Natural killer cell (primary cell): ENCODE measurements around the gene SLC41A3. TPM values are rescaled to one million over a fixed set of nuclear protein-coding genes. Genes with fewer than 3 reads are reported as not detected.
A peak's percentile ranks its signal among the peaks of the same experiment; 100 is the strongest.

ENCODE experiments used
- ATAC-seq, 3 donors: fragments of 150-1000 bp in 2 of 3; fragments of 200-7000 bp in 1 of 3; cut with Tn5 transposase; 1 replicate in 1 of 3; 2 replicates in 2 of 3; pipeline ENCODE4 v1.10.0; 2021; ENCODE audit warnings: mild to moderate bottlenecking in 2 of 3, moderate library complexity in 2 of 3
- DNase-seq, 2 donors: peaks; one replicate each; pipeline versions ENCODE4 v3.0.0 to v3.0.0-alpha.2; 2013 to 2021; ENCODE audit warnings: mixed read lengths in 1 of 2
- H3K27ac ChIP-seq: one replicate; pipeline ENCODE4 v1.5.1; 2013; ENCODE audit warnings: mild to moderate bottlenecking, low read length
- H3K27me3 ChIP-seq: one replicate; pipeline ENCODE4 v1.6.1; 2013; ENCODE audit warnings: low read length; ENCODE audit not compliant: control insufficient read depth, insufficient read depth
- H3K36me3 ChIP-seq: one replicate; pipeline ENCODE4 v1.6.1; 2013; ENCODE audit warnings: low read length; ENCODE audit not compliant: control insufficient read depth, insufficient read depth
- H3K4me1 ChIP-seq: one replicate; pipeline ENCODE4 v1.6.1; 2013; ENCODE audit warnings: low read length; ENCODE audit not compliant: control insufficient read depth, insufficient read depth
- H3K4me3 ChIP-seq: one replicate; pipeline ENCODE4 v1.5.1; 2013; ENCODE audit warnings: low read length
- H3K9me3 ChIP-seq: one replicate; pipeline ENCODE4 v1.6.1; 2013; ENCODE audit warnings: low read length; ENCODE audit not compliant: control insufficient read depth, insufficient read depth
- H3K27ac Mint-ChIP-seq, 2 donors: one replicate each; pipeline ENCODE4 v1.8.0; 2022; ENCODE audit warnings: mild to moderate bottlenecking in 2 of 2, mixed read lengths in 2 of 2, moderate library complexity in 1 of 2
- H3K27me3 Mint-ChIP-seq, 2 donors: one replicate each; pipeline ENCODE4 v1.8.0; 2022; ENCODE audit warnings: low read depth in 2 of 2, mixed read lengths in 2 of 2
- H3K36me3 Mint-ChIP-seq: one replicate; pipeline ENCODE4 v1.8.0; 2022; ENCODE audit warnings: mixed read lengths
- H3K4me1 Mint-ChIP-seq, 2 donors: one replicate each; pipeline ENCODE4 v1.8.0; 2022; ENCODE audit warnings: mixed read lengths in 2 of 2
- H3K4me3 Mint-ChIP-seq: one replicate; pipeline ENCODE4 v1.8.0; 2022; ENCODE audit warnings: mild to moderate bottlenecking, moderate library complexity, mixed read lengths
- H3K9me3 Mint-ChIP-seq, 2 donors: one replicate each; pipeline ENCODE4 v1.8.0; 2022; ENCODE audit warnings: mixed read lengths in 2 of 2
- WGBS: methylation state at CpG from one replicate; pipeline ENCODE4 v1.1.7; 2013; ENCODE audit warnings: missing lambda C conversion rate; ENCODE audit not compliant: insufficient coverage; 5-methylcytosine and 5-hydroxymethylcytosine counted together
- intact Hi-C: fragments of 100-400 bp; cut with micrococcal nuclease; formaldehyde crosslinking; loops from one replicate; pipeline ENCODE4 v1.14.2; 2022
- total RNA-seq, 4 donors: library from RNA; stranded (reverse); fragments of 120-200 nt in 1 of 4; gene quantifications; one replicate each; pipeline versions ENCODE4 v1.2.3 to v1.2.4, GENCODE V29; 2013 to 2022
- TF ChIP-seq, protein P1 (sequence below): fragments of 200-600 bp; IDR thresholded peaks from one replicate; pipeline ENCODE4 v1.8.0; 2022; ENCODE audit warnings: antibody characterized with exemption

Gene SLC41A3
- total RNA-seq, 3 donors from 2014 or later (not counting 1 experiment from before 2014, with no cell fraction given): 24.2 to 29.6 (median 27.1) TPM

DNA sequence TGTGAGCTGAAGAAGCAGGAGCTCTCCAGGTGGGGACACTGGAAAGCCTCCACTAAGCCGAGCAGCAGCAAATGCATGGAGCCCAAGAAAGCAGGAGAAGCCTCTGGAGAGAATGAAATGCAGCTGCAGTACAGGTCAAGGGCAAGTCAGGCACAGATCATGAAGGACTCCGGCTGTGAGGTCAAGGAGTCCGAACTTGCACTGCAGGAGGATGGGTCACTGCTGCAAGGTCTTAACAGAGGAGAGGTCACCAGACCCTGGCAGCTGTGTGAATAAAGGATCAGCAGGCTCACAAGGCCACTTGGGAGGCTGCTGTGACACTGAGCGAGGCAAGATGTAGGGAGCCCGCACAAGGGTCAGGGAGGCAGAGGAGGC, 24.7 kb upstream of the SLC41A3 start:
- H3K27me3 ChIP-seq: no peaks in the 10 kb centered on the region
- WGBS: 92% methylated on average over 5 of the region's 5 CpGs
- TF ChIP-seq, protein P1, sequence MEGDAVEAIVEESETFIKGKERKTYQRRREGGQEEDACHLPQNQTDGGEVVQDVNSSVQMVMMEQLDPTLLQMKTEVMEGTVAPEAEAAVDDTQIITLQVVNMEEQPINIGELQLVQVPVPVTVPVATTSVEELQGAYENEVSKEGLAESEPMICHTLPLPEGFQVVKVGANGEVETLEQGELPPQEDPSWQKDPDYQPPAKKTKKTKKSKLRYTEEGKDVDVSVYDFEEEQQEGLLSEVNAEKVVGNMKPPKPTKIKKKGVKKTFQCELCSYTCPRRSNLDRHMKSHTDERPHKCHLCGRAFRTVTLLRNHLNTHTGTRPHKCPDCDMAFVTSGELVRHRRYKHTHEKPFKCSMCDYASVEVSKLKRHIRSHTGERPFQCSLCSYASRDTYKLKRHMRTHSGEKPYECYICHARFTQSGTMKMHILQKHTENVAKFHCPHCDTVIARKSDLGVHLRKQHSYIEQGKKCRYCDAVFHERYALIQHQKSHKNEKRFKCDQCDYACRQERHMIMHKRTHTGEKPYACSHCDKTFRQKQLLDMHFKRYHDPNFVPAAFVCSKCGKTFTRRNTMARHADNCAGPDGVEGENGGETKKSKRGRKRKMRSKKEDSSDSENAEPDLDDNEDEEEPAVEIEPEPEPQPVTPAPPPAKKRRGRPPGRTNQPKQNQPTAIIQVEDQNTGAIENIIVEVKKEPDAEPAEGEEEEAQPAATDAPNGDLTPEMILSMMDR: no peak
- Mint-ChIP-seq H3K9me3 (no peaks in the 10 kb centered on the region), H3K36me3 (no peaks in the 10 kb centered on the region), H3K4me3 (no peak overlapping the region), H3K4me1 (no peaks in the 10 kb centered on the region), H3K27me3 (no peaks in the 10 kb centered on the region), H3K27ac (no peak overlapping the region)
- no peaks in the 10 kb centered on the region for H3K36me3 ChIP-seq
- no peaks in the 10 kb centered on the region for H3K4me1 ChIP-seq
- ATAC-seq (no peak), DNase-seq (no peak)
- H3K9me3 ChIP-seq: no peaks in the 10 kb centered on the region
- no peak overlapping the region for H3K27ac ChIP-seq
- no peak overlapping the region for H3K4me3 ChIP-seq
- intact Hi-C loops: no loop called here

DNA sequence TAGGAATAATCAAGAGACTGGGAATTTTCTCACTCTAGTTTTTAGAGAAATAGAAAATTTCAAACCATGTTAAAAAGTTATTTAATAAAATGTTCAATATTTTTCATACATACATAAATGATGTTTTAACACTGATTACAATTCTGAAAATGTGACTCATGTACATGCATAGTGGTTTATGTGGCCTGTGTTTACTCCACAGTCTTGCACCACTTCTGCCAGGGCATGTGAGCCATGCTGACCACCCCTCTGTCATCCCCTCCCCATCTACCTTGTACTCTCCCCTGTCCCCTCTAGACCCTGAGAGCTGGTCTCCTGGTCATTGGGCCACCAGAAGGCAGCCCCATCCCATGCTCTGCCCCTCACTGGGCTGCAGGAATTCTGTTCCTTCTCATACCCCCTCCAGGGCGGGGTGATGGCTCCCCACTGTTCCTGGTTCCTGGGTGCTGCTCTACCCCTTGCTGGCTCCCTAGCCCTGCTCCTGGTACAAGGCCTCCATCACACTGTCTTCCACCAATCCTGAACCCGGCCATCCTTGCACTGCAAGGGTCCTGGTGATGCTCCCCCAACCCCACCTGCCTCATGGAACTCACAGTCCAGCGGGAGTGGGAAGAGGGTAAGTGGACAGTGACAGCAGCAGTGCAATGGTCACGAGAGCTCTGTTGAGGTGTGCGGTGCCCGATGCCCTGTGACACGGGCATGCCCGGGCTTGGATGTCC, 24.2 kb upstream of the SLC41A3 start:
- Mint-ChIP-seq H3K9me3 (no peaks in the 10 kb centered on the region), H3K4me1 (no peaks in the 10 kb centered on the region), H3K27ac (no peak overlapping the region), H3K36me3 (no peaks in the 10 kb centered on the region), H3K4me3 (no peak overlapping the region), H3K27me3 (no peaks in the 10 kb centered on the region)
- Histone ChIP-seq H3K27me3 (no peaks in the 10 kb centered on the region), H3K4me3 (no peak overlapping the region), H3K4me1 (no peaks in the 10 kb centered on the region), H3K36me3 (no peaks in the 10 kb centered on the region), H3K27ac (no peak overlapping the region), H3K9me3 (no peaks in the 10 kb centered on the region)
- TF ChIP-seq, protein P1: no peak
- ATAC-seq (no peak), DNase-seq (peak in 1 of 2 donors; percentile 7)
- intact Hi-C loops: no loop called here
- WGBS: 91% methylated on average over 8 of the region's 8 CpGs

DNA sequence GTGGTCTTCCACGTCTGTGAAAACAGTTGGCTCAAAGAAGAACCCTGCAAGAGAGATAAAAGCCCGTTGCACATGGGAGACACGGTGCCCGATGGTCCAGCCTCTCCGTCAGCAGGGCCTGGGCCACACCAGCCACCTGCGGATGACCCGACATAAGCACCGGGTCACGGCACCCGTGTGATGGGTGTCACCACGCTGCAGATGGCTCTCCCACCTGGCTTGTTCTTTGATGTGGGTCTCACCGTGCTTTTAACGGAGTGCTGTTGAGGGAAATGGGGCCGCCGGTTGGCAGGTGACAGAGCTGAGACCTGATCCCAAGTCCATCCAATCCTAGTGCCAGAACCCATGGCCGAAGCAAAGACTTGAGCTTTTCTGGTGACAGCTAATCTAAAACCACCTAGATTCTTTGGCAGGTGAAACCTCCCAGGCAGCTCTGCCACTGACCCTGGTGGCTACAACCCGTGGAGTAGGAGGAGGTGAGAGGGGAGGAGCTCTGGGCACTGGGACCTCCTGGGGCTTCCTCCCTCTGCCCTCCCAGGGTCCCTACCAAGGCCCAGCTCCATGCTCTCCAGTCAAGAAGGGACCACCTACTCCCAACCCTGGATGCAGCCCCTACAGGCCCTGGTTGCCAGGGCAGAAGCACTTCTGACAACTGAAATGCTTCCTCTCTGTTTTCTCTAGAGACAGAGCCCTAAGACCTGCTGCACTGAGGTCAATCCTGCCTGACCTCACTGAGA, 23.4 kb upstream of the SLC41A3 start:
- no peaks in the 10 kb centered on the region for H3K9me3 ChIP-seq
- ATAC-seq: no peak
- intact Hi-C loops: no loop called here
- Mint-ChIP-seq H3K4me1 (no peaks in the 10 kb centered on the region), H3K4me3 (no peak overlapping the region), H3K27ac (no peak overlapping the region), H3K9me3 (no peaks in the 10 kb centered on the region), H3K36me3 (no peaks in the 10 kb centered on the region), H3K27me3 (no peaks in the 10 kb centered on the region)
- TF ChIP-seq, protein P1: no peak
- peak in 1 of 2 donors; percentile 13 for DNase-seq
- H3K27ac ChIP-seq: no peak overlapping the region
- no peak overlapping the region for H3K4me3 ChIP-seq
- no peaks in the 10 kb centered on the region for H3K36me3 ChIP-seq
- H3K27me3 ChIP-seq: no peaks in the 10 kb centered on the region
- no peaks in the 10 kb centered on the region for H3K4me1 ChIP-seq
- 82% methylated on average over 16 of the region's 17 CpGs for WGBS
